BJ (cell line): Measurements from ENCODE around the gene NAA80. TPM values are rescaled to one million over a fixed set of nuclear protein-coding genes. Genes with fewer than 3 reads are reported as not detected.

Experiments used
- CTCF ChIA-PET: fragments of 350-600 bp; formaldehyde crosslinking; extraction: SDS; loops from one replicate; lab custom pipeline; 2021; ENCODE audit warnings: antibody characterized with exemption, inconsistent platforms; lab: Yijun Ruan, JAX
- POLR2A ChIA-PET: fragments of 300-600 bp; sonication (Branson Sonifier 250); formaldehyde crosslinking; extraction: SDS; loops from one replicate; lab custom pipeline; 2021; ENCODE audit warnings: antibody characterized with exemption; lab: Charles Lee
- DNase-seq: peaks from one replicate; pipeline ENCODE4 v3.0.0-alpha.2; 2011; ENCODE audit warnings: low read depth
- H3K27me3 ChIP-seq: 2 replicates; pipeline ENCODE4 v1.6.0; 2011; ENCODE audit warnings: low read length; ENCODE audit not compliant: control insufficient read depth, insufficient read depth
- H3K36me3 ChIP-seq: 2 replicates; pipeline ENCODE4 v1.5.1; 2011; ENCODE audit warnings: low read length; ENCODE audit not compliant: control insufficient read depth, insufficient read depth
- H3K4me3 ChIP-seq: 2 replicates; pipeline ENCODE4 v1.5.1; 2011; ENCODE audit warnings: low read depth, mild to moderate bottlenecking, control low read depth, low read length
- polyA plus RNA-seq: library from polyadenylated mRNA; depleted of rRNA; stranded (reverse); fragments of >200 nt; gene quantifications from 2 replicates; pipeline ENCODE4 v1.2.3, GENCODE V29; 2011
- TF ChIP-seq, protein P1 (sequence below): IDR thresholded peaks from 2 replicates; pipeline ENCODE4 v1.5.1; 2011; ENCODE audit warnings: low read depth, mild to moderate bottlenecking, control low read depth, inconsistent platforms, low read length, moderate library complexity; ENCODE audit not compliant: insufficient read depth

Gene NAA80
- polyA plus RNA-seq, 1 experiment = 5.8 TPM

DNA sequence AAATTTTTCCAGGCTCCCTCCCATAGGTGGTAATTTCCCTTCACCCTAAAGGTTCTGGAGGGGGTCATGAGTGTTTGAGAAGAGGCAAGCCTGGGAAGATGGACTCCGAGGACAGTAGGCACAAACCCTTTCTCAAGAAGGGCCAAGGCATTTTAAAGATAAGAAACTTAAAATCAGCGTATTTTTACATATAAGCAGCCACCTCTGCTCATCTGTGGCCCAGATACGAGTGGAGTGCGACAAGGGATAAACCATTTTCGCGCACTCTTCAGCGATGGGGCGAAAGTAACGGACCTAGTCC lies 40.9 kb upstream of the NAA80 start:
- DNase-seq = no peak
- H3K27me3 ChIP-seq = no peaks in the 10 kb centered on the region
- POLR2A ChIA-PET = no interaction called here
- CTCF ChIA-PET = interaction anchor here (1.9 to 2.7 kb wide), 3 partner anchors 10 to 202 kb away, joined by 4 to 10 read pairs (median 9); partner anchors contain the start of genes CYB561D2 and NPRL2
- TF ChIP-seq, protein P1, sequence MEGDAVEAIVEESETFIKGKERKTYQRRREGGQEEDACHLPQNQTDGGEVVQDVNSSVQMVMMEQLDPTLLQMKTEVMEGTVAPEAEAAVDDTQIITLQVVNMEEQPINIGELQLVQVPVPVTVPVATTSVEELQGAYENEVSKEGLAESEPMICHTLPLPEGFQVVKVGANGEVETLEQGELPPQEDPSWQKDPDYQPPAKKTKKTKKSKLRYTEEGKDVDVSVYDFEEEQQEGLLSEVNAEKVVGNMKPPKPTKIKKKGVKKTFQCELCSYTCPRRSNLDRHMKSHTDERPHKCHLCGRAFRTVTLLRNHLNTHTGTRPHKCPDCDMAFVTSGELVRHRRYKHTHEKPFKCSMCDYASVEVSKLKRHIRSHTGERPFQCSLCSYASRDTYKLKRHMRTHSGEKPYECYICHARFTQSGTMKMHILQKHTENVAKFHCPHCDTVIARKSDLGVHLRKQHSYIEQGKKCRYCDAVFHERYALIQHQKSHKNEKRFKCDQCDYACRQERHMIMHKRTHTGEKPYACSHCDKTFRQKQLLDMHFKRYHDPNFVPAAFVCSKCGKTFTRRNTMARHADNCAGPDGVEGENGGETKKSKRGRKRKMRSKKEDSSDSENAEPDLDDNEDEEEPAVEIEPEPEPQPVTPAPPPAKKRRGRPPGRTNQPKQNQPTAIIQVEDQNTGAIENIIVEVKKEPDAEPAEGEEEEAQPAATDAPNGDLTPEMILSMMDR = no peak
- no peaks in the 10 kb centered on the region for H3K36me3 ChIP-seq
- H3K4me3 ChIP-seq = peak overlapping the region; percentile 60

DNA sequence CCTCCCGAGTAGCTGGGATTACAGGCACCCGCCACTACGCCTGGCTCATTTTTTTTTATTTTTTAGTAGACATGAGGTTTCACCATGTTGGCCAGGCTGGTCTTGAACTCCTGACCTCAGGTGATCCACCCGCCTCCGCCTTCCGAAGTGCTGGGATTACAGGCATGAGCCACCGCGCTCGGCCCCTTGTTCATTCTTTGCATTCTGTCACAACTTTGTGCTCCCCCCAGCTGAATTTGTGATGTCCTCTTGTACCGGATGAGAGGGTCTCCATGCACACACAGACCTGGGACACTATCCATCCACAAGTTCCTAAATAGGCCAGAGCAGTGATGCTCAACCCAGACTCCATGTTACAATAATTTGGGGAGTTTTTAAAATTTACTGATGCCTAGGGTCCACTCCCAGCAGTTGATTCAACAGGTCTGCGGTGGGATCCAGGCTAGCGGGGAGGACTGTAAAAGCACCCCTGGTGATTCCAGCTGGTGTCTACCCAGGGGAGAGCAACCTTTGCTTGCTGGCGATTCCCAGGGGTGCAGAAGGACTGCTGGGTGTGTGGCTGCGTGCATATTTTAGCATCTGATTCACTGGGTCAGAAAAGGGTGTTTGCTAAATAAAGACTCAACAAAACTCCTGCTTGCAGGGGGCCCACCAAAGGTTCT lies 40.4 kb upstream of the NAA80 start:
- H3K36me3 ChIP-seq = no peaks in the 10 kb centered on the region
- no peaks in the 10 kb centered on the region for H3K27me3 ChIP-seq
- H3K4me3 ChIP-seq = peak overlapping the region; percentile 60
- TF ChIP-seq, protein P1 = no peak
- no peak for DNase-seq
- ChIA-PET CTCF (interaction anchor here (1.9 to 7.2 kb wide), 3 partner anchors 11 to 15 kb away, joined by 4 to 32 read pairs (median 9); partner anchors contain the start of genes CYB561D2 and NPRL2), POLR2A (no interaction called here)

DNA sequence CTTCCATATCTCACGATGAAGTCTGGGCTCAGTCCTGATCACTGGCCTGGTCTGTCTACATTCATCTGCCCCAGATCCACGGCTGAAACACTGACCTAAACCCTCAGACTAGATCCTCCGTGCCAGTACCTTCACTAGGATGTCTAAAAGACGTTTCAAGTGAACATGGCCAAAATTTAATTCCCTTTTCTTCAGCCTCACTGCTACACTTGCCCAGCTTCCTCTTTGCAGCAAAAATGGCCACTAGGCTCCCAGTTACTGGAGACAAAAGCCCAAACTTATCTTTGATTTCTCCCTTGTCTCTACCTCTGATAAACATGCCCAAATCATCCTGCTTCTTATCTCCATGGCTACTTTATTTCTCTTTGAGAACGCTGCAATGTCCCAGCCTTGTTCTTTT lies 39.8 kb upstream of the NAA80 start:
- Histone ChIP-seq H3K27me3 (no peaks in the 10 kb centered on the region), H3K4me3 (no peak overlapping the region), H3K36me3 (no peaks in the 10 kb centered on the region)
- ChIA-PET CTCF (interaction anchor here (0.9 to 7.2 kb wide), 4 partner anchors 12 to 16 kb away, joined by 4 to 32 read pairs (median 4); partner anchors contain the start of genes CYB561D2, HYAL2 and NPRL2), POLR2A (no interaction called here)
- TF ChIP-seq, protein P1 = no peak
- DNase-seq = no peak

DNA sequence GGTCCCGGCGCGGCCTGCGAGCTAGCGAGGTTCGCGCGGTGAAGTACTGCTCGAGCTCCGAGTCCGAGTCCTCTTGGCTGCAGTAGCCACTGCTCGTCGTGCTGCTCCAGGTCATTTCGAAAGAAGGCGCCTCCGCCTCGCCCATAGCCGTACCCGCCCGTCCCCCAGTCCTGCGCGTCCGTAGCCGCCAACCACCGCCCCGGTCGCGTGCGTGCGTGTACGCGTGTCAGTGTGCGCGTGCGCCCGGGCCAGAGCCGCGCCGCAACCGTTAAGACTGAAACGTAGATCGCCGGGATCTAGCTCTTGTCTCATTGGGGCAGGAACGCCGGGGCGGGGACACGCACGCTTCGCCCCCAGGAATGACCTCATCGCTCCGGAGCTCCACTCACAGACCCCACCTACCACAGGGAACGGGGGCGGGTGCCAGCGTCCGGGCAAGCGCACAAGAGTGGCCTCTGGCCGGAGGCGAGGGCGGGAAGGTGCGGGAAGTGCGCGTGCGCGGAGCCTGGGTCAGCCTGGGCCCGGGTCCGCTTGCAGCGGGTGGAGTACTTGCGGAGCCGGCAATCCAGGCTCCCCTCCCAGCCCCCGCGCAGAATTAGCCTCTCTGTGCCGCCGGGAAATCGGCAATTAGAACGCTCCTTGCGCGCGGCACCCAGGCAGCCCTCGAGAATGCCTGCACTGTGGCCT lies 38.1 kb upstream of the NAA80 start:
- peaks cover 3% of the 10 kb centered on the region; the same call in 1 of the 2 replicates for H3K36me3 ChIP-seq
- POLR2A ChIA-PET = interaction anchor here (0.5 to 1.2 kb wide), 5 partner anchors 9 to 102 kb away, joined by 3 to 11 read pairs (median 5); partner anchors contain the start of genes CYB561D2, GNAI2, HYAL3 and NAA80

More for the DNA sequence above, 38.1 kb upstream of the NAA80 start:
- CTCF ChIA-PET = interaction anchor here (1.0 to 7.2 kb wide), 14 partner anchors 9 to 232 kb away, joined by 3 to 32 read pairs (median 4); partner anchors contain the start of genes HEMK1, HYAL2, HYAL3 and NAA80
- H3K4me3 ChIP-seq = peak overlapping the region; percentile 89
- H3K27me3 ChIP-seq = no peaks in the 10 kb centered on the region
- TF ChIP-seq, protein P1 = no peak
- peak; percentile 97 for DNase-seq
